HG03139 (cell line): Measurements from ENCODE around the gene SPG21.

Experiments
- ATAC-seq: cut with Tn5 transposase; IDR thresholded peaks from one replicate; pipeline ENCODE4 v1.9.1; 2021; ENCODE audit not compliant: unreplicated experiment

The SPG21 gene

DNA sequence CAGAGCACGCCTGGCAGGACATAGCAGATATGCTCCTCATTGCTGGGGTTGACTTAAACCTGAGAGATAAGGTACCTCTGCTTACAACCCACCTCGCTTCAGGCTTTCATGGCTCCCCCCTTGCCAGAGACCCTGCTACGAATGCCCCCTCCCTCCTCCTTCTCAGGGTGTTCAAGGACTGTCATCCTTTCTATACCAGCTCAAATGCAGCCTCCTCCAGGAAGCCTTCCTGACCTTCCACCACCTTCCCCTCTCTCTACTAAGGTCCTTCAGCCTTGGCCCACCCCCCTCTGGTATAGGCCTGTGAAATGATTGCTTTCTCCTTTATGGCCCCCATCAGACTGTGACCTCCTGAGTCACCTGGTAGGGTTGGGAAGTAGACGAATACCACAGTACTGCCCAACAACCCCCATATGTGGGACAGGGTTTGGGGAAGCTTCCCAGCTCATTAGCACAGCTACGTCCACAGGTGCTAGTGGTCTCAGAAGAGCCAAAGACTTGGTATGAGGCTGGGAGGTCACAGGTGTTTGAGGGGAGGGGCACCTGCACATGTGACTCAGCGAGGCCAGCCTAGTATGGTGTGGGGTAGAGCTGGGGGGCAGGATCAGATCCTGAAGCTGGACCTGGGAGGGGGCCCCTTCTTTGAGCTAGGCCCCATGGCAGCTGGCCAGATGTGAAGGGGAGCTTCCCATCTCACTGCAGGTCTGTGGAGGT is 46.0 kb downstream of the SPG21 start:
- no peak for ATAC-seq

DNA sequence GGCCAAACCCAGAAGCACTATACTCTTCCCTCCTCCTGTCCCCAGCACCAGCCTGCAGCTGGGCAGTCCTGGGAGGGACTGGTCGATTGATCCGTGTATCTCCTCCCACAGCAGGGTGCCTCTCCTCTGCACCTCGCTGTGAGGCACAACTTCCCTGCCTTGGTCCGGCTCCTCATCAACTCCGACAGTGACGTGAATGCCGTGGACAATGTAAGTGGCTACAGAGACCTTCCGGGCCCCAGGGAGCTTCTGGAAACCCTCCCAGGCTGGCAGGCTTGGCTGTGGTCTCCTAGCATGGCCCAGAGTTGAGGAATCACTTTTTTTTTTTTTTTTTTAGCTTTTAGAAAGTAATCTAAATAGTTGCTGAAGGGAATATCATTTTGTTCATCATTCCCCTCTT is 47.4 kb downstream of the SPG21 start:
- ATAC-seq = no peak

DNA sequence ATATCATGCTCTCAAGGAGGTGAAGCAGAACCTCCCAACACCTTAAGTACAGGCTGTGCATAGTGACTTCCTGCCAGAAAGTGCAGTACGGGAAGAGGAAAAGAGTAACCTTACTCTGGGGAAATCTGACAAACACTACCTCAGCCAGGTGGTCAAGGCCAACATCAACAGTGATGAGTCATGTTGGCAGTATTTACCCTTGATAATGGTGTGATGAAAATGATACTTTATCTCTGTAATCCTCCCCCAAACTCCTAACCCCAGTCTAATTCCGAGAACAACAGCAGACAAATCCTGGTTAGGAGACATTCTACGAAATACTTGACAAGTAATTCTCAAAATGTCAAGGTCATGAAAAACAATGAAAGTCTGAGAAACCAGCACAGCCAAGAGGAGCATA is 51.5 kb downstream of the SPG21 start:
- ATAC-seq = no peak

DNA sequence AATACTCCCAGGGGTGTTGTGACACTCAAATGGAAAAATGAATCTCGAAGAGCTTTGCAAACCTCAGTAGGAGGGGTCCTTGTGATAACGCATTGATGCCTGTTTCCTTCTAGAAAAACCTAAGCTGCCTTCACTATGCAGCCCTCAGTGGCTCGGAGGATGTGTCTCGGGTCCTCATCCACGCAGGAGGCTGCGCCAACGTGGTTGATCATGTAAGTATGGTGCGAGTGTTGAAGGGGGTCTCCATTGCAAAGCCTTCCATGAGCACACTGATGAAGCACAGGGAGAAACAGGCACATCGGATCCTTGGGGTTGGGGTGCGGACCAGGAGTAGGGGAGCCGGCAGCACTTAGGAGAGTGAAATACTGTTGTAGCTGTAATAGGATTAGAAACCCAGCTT is 55.7 kb downstream of the SPG21 start:
- no peak for ATAC-seq

DNA sequence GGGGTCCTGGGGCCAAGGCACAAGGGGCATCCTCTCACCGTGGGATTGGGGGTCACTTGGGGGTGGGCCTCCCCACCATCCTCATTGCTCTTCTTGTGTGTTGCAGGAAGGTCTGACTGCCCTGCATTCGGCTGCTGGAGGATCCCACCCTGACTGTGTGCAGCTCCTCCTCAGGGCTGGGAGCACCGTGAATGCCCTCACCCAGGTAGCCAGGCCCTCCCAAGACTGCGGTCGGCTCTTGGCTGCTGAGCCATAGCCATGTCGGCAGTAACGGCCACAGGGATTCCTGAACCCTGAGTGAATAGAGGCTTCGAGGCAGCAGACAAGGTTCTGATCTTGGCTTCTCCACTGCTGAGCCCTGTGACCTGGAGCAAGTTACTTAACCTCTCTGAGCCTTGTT is 58.3 kb downstream of the SPG21 start:
- no peak for ATAC-seq

DNA sequence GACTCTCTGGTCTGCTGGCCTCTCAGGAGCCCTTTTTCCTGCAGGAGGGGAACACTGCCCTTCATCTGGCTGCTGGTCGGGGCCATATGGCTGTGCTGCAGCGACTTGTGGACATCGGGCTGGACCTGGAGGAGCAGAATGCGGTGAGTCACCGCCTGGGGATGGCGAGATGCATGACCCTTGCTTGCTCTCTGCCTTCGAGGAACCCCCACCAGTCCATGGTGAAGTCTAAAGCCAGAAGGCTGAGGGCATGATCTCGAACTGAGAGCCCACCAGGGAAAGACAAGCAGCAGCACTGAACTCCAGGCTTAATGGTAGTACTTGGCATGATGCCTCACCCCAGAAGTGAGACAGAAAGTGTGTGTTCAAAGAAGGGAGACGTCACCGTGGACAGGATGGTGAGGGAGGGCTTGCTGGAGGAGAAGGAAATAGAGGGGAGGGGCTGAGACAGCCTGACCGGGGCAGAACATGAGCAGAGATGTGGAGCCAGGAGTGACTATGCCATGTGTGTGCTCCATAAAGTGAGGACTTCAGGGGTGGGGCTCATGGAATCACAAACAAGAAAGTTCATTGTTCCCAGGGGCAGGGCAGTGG is 58.8 kb downstream of the SPG21 start:
- no peak for ATAC-seq

DNA sequence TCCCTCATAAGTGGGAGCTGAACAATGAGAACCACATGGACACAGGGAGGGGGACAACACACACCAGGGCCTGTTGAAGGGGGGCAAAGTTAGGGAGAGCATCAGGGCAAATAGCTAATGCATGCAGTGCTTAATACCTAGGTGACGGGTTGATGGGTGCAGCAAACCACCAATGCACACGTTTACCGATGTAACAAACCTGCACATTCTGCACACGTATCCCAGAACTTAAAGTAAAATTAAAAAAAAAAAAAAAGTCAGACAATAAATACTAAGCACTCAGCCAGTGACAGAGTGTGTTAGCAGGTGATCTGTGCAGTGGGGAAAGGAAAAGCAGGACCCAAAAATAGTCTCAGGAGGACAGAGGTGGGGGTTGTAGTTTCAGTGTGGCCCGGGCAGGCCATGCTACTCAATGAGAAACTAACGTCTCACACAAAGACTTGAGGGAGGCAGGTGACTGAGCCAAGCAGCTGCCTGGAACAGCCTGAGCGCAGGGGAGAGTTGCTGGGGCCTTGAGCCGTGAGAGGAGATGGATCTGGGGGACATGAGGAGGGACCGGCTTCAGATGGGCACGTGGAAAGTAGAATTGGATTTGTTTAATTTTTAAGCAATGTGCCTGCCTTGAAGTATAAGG is 59.6 kb downstream of the SPG21 start:
- ATAC-seq = no peak

DNA sequence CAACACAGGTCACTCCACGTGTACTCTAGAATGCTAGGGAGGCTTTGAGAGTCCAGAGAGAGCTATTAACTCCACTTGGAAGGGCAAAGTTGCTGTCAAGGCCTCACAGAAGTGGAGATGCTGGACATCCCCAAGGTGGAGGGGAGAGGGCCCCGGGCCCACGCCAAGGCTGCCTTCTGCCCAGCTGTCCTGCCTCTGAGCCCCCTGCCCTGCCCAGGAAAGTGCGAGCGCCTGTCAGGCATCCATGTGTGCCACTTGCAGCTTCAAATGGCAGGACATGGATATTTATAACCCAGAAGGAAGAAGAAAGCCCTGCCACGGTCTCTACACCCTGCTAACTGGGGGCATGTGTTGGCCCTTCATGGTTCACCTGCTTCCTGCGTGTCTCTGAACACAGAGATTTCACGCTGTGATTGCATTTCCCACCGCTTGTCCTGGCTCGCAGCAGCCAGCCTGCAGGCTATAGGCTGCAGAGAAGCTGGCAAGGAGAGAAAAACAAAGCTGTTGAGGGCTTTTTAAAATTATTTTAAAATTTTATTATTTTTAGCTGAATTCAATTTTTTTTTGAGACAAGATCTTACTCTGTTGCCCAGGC is 61.0 kb downstream of the SPG21 start:
- ATAC-seq = no peak

DNA sequence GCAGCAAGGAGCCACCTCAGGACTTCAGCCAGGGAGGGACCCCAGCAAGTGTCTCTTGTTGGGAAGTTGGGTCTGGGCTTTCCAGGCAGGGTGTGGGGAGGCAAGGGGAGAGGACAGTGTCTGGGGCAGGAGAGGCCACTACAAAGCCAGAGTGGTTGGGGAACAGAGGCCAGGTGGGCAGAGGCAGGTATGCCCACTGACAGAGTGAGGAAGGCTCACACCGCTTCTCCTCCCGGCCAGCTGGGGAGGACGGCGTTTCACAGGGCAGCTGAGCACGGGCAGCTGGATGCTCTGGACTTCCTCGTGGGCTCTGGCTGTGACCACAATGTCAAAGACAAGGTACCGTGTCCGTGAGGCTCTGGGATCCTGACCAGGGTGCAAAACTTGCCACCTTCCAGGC is 63.1 kb downstream of the SPG21 start:
- no peak for ATAC-seq

DNA sequence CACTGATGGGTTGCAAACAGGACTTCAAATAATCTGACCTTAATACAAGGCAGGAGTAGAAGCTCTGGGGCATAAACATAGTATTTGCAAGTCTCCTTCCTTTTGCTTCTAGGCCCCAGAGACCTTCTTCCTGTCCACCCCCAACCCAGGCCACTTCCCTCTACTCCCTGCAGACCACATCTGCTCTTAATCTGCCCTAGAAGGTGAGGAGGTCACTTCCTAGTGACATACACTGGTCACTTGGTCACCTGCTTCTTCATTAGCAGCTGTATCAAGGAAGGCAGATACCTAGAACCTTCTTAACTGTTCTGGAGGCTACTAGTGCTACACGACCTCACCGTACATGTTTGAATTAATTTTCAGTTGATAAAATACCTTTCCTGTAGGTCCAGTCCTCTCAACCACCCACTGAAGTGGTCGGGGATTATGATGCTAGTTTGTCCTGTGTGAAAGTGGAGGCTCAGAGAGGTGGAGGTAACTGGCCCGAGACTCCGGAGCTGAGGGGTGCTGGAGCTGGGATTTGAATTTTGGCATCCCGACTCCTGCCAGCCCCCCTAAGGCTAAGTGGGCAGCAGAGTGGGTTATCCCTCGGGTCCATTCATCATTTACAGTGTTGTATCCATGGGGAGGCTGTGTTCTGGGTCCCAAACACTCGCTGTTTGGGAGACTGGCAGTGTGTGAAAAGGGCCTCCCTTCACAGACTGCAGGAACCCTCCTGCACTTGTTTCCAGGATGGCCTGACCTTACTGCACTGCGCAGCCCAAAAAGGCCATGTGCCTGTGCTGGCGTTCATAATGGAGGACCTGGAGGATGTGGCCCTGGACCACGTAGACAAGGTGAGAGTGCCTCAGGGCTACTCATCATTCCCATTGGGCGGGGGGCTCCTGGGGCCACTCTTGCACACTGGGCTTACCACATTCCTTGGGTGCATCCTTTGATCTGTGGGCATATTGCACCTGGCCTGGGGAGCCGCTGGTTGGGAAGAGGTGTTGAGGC is 64.1 kb downstream of the SPG21 start:
- ATAC-seq = no peak

DNA sequence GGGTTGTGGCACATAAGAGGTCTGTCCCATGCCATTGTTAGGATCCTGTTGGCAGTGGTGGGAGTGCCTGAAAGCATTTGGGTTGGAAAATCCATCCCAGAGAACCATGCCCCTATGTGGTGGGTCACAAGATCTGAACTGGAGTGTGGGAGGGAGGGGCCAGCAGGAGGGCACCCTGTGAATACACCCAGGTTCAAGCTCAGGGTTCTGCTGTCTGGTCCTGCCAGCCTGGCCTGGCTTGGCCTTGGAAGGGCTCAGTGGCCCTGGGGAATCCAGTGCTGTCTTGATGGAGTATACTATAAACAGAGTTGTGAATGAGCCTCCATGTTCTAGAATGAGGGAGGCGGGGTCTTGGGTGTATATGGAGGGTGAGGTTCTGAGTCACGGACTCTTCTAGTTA is 66.2 kb downstream of the SPG21 start:
- no peak for ATAC-seq

DNA sequence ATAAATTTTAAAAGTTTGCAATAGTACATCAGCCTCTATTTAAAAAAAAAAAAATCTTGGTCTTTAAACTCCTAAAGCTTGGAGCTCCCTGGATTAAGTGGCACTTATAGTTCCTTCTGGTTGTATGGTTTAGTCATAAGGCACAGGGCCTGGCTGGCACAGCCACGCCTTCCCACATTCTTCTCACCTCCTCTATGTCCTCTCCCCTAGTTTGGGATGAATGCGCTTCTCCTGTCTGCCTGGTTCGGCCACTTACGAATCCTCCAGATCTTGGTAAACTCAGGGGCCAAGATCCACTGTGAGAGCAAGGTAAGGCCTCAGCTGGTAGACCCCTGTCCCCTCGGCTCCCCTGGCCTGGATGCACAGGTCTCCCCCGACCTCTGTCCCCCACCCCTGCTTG is 68.0 kb downstream of the SPG21 start:
- ATAC-seq = no peak

DNA sequence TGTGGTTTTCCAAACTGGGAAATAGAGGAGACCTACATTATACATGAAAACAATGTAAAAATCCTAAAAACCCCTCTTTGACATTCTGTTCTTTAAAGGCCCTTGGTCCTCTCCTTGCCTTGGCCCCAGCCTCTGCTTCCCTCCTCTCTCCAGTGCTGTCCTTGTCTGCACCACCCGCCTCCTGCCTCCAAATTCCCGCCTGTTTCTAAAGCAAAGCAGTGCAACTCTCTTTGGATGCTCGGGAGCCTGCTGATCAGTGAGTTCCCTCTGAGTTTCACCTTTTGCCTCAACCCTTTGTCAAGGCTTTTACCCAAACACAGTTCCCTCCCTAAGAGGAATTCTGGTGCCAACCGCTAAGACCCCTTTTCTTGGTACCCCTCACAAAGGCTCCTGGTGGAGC is 70.0 kb downstream of the SPG21 start:
- no peak for ATAC-seq

DNA sequence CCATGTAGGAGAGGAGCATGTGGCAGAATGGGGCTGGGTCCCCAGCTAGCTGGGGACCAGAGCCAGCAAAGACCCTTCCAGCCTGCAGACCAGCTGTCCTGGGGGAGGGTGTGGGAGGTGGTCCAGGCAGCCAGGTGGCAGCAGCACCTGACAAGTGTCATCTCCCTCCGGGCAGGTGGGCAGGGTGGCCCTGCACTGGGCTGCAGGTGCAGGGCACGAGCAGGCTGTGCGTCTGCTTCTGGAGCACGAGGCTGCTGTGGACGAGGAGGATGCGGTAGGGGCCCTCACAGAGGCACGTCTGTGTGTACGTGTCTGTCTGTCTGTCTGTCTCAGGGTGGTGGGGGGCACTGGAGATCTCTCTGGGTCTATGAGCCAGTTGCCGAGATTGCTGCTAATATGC is 72.5 kb downstream of the SPG21 start:
- no peak for ATAC-seq

DNA sequence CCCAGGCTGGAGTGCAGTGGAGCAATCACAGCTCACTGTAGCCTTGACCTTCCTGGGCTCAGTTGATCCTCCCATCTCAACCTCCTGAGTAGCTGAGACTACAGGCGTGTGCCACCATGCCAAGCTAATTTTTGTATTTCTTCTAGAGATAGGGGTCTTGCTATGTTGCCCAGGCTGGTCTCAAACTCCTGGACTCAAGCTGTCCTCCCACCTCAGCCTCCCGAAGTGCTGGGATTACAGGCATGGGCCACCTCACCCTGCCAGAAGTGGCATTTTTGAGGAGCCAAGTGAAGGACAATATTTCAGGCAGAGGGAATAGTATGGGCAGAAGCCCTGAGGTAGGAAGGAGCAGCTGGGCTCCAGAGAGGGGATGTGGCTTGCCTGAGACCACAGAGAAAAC is 73.3 kb downstream of the SPG21 start:
- ATAC-seq = no peak

DNA sequence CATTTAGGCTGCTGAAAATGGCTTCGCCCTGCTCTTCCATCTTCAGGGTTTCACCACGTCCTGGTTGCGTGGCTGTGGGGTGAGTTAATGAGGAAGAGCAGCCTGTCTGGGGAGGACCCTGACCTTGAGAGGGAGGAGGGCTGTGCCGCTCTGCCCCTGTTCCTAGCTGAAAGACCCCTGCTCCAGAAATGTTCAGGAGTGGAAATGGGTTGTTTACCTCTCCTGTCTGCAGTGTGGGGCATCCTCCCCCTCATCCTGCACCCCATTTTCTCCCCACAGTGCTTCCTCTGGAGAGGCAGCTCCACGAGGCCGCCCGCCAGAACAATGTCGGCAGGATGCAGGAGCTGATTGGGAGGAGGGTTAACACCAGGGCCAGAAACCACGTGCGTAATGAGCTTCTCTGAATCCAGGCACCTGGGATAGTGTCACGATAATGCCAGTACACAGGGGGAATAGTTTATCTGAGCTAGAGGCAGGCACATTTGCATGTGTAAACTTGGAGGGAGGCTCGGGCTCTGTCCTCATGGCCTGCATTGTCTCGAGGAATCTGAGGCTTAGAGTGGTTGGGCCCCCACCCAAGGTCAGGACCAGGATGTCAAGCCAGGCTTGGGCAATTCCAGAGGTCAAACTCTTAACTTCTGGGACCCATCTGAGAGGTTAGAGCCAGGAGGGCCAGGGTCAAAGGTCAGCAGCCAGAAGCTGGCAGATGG is 74.0 kb downstream of the SPG21 start:
- ATAC-seq = no peak
